GM12878 (cell line): ENCODE data around the gene FMNL3. TPM values are rescaled to one million over a fixed set of nuclear protein-coding genes. Genes with fewer than 3 reads are reported as not detected.

Experiments used
- ATAC-seq: fragments of 200-7000 bp; cut with Tn5 transposase; 3 replicates; pipeline ENCODE4 v1.9.1; 2020; ENCODE audit warnings: mild to moderate bottlenecking, moderate library complexity
- BruUV-seq: library from RNA; stranded (reverse); fragments of 400-500 nt; replicated peaks from 2 replicates; lab custom pipeline; 2021; lab: Mats Ljungman, UMichigan
- CTCF ChIA-PET: fragments of 300-600 bp; sonication (Branson Sonifier 250); formaldehyde crosslinking; extraction: SDS; loops from one replicate; lab custom pipeline; 2021; ENCODE audit warnings: inconsistent platforms; lab: Yijun Ruan, JAX
- POLR2A ChIA-PET: fragments of 350-600 bp; formaldehyde crosslinking; extraction: SDS; loops from one replicate; lab custom pipeline; 2021; ENCODE audit warnings: inconsistent platforms; lab: Charles Lee
- RAD21 ChIA-PET: fragments of 300-600 bp; sonication (Branson Sonifier 250); formaldehyde crosslinking; loops from one replicate; lab custom pipeline; 2023; ENCODE audit warnings: antibody characterized with exemption; ENCODE audit not compliant: unreplicated experiment; lab: Charles Lee
- SMC1A ChIA-PET: fragments of 300-600 bp; sonication (Branson Sonifier 250); formaldehyde crosslinking; loops from one replicate; lab custom pipeline; 2023; ENCODE audit not compliant: unreplicated experiment, uncharacterized antibody; lab: Charles Lee
- DNase-seq: peaks from one replicate; pipeline ENCODE4 v3.0.0-alpha.2; 2011; ENCODE audit warnings: low read depth, low spot score
- FAIRE-seq: peaks from 3 replicates; lab custom pipeline; 2011; peaks lifted over from hg19 to GRCh38; lab: Jason Lieb, UNC
- H2AFZ ChIP-seq: 2 replicates; pipeline ENCODE4 v1.6.0; 2011; ENCODE audit warnings: low read depth, low read length, control low read depth; ENCODE audit not compliant: control insufficient read depth
- H3K27ac ChIP-seq: 2 replicates; pipeline ENCODE4 v1.5.1; 2011; ENCODE audit warnings: control low read depth; ENCODE audit not compliant: control insufficient read depth, insufficient read depth
- H3K27me3 ChIP-seq, 2 experiments: replicated peaks in 1 of 2; 2 replicates each; pipeline versions ENCODE4 v1.6.0 to v1.6.1; 2011; ENCODE audit warnings: low read length in 1 of 2; ENCODE audit not compliant: control insufficient read depth in 2 of 2, insufficient read depth in 2 of 2
- H3K36me3 ChIP-seq, 2 experiments: 2 replicates each; pipeline ENCODE4 v1.5.1; 2011; ENCODE audit warnings: low read length in 1 of 2; ENCODE audit not compliant: control insufficient read depth in 2 of 2, insufficient read depth in 2 of 2
- H3K4me1 ChIP-seq: 2 replicates; pipeline ENCODE4 v1.6.1; 2011; ENCODE audit warnings: mild to moderate bottlenecking, low read length, moderate library complexity, mixed read lengths; ENCODE audit not compliant: control insufficient read depth, insufficient read depth
- H3K4me2 ChIP-seq: 2 replicates; pipeline ENCODE4 v1.6.0; 2011; ENCODE audit warnings: control low read depth; ENCODE audit not compliant: control insufficient read depth, insufficient read depth
- H3K4me3 ChIP-seq: fragments of 200-600 bp; sonication (generic); 2 replicates; pipeline ENCODE4 v1.5.1; 2016
- H3K79me2 ChIP-seq: 2 replicates; pipeline ENCODE4 v1.6.0; 2011; ENCODE audit warnings: low read length; ENCODE audit not compliant: control insufficient read depth, insufficient read depth
- H3K9ac ChIP-seq: 2 replicates; pipeline ENCODE4 v1.8.0; 2011; ENCODE audit warnings: low read length, control low read depth, mixed read lengths; ENCODE audit not compliant: control insufficient read depth, insufficient read depth
- H3K9me3 ChIP-seq: replicated peaks from 3 replicates; pipeline ENCODE4 v1.5.1; 2011; ENCODE audit warnings: mild to moderate bottlenecking, low read length; ENCODE audit not compliant: control insufficient read depth, insufficient read depth
- H4K20me1 ChIP-seq: 2 replicates; pipeline ENCODE4 v1.6.0; 2011; ENCODE audit not compliant: control insufficient read depth, insufficient read depth
- CHD2 ChIP-seq: IDR thresholded peaks from 2 replicates; pipeline ENCODE4 v1.6.1; 2011; ENCODE audit warnings: low read depth, low read length, improper control_type of control experiment, borderline replicate concordance
- ESRRA ChIP-seq: IDR thresholded peaks from 2 replicates; pipeline ENCODE4 v1.6.1; 2012; ENCODE audit warnings: mild to moderate bottlenecking, low read length, improper control_type of control experiment
- IRF4 ChIP-seq: IDR thresholded peaks from 2 replicates; pipeline ENCODE4 v1.6.1; 2011; ENCODE audit warnings: low read depth, low read length
- JUNB ChIP-seq: IDR thresholded peaks from 2 replicates; pipeline ENCODE4 v1.6.1; 2016; ENCODE audit warnings: antibody characterized with exemption, mild to moderate bottlenecking
- KLF5 ChIP-seq: fragments of 450-650 bp; IDR thresholded peaks from 2 replicates; pipeline ENCODE4 v1.6.1; 2014; ENCODE audit warnings: mild to moderate bottlenecking; ENCODE audit not compliant: partially characterized antibody
- MEF2B ChIP-seq: fragments of 450-650 bp; IDR thresholded peaks from 2 replicates; pipeline ENCODE4 v1.6.1; 2018; ENCODE audit warnings: mild to moderate bottlenecking, moderate library complexity; ENCODE audit not compliant: partially characterized antibody, poor library complexity, severe bottlenecking
- NFXL1 ChIP-seq: fragments of 450-650 bp; IDR thresholded peaks from 2 replicates; pipeline ENCODE4 v1.6.1; 2017; ENCODE audit warnings: antibody characterized with exemption, mild to moderate bottlenecking, borderline replicate concordance
- NKRF ChIP-seq: fragments of 450-650 bp; conservative IDR thresholded peaks from 2 replicates; pipeline ENCODE4 v1.6.1; 2017; ENCODE audit warnings: mild to moderate bottlenecking, moderate library complexity
- PAX8 ChIP-seq: fragments of 450-650 bp; IDR thresholded peaks from 2 replicates; pipeline ENCODE4 v1.6.1; 2017; ENCODE audit warnings: mild to moderate bottlenecking, moderate library complexity
- POLR2A ChIP-seq: IDR thresholded peaks from 2 replicates; pipeline ENCODE4 v1.6.1; 2011; ENCODE audit warnings: low read depth, mild to moderate bottlenecking, low read length
- POLR2AphosphoS5 ChIP-seq: IDR thresholded peaks from 2 replicates; pipeline ENCODE4 v1.6.1; 2011; ENCODE audit warnings: mild to moderate bottlenecking, low read length, inconsistent platforms
- RELB ChIP-seq: fragments of 450-650 bp; IDR thresholded peaks from 2 replicates; pipeline ENCODE4 v1.6.1; 2017; ENCODE audit warnings: low read depth, mild to moderate bottlenecking, moderate library complexity
- SP1 ChIP-seq: IDR thresholded peaks from one replicate; pipeline ENCODE4 v1.6.1; 2011; ENCODE audit warnings: low read depth, low read length
- WRNIP1 ChIP-seq: IDR thresholded peaks from 2 replicates; pipeline ENCODE4 v1.6.1; 2011; ENCODE audit warnings: low read depth, low read length, improper control_type of control experiment, borderline replicate concordance
- ZBED1 ChIP-seq: IDR thresholded peaks from 2 replicates; pipeline ENCODE4 v1.6.1; 2016; ENCODE audit warnings: borderline replicate concordance
- ZBTB33 ChIP-seq: fragments of 450-650 bp; IDR thresholded peaks from 2 replicates; pipeline ENCODE4 v1.6.1; 2017; ENCODE audit warnings: mild to moderate bottlenecking
- ZNF274 ChIP-seq: IDR thresholded peaks from one replicate; pipeline ENCODE4 v1.8.0; 2011; ENCODE audit not compliant: insufficient read length, insufficient read depth
- WGBS: methylation state at CpG from one replicate; pipeline ENCODE4 v1.1.6; 2016; ENCODE audit warnings: low lambda C conversion rate; ENCODE audit not compliant: insufficient replicate concordance, insufficient coverage; ENCODE audit errors: missing lambda C conversion rate; 5-methylcytosine and 5-hydroxymethylcytosine counted together
- in situ Hi-C: fragments of 300-500 bp; cut with MboI; formaldehyde crosslinking; loops from 9 replicates; pipeline ENCODE4 v1.14.3; 2018; ENCODE audit warnings: mixed read lengths
- intact Hi-C: fragments of 100-400 bp; cut with micrococcal nuclease; formaldehyde crosslinking; loops from one replicate; pipeline ENCODE4 v1.14.2; 2022; ENCODE audit not compliant: unreplicated experiment
- polyA plus RNA-seq, 11 experiments: library from polyadenylated mRNA; depleted of rRNA in 4 of 11; unstranded in 6 of 11; stranded (reverse) in 5 of 11; fragments of >200 nt; fragmentation: Nextera tagmentation in 4 of 11; fragmentation: Illumina TruSeq in 1 of 11; extraction: Ambion mirVana in 4 of 11; extraction: Trizol in 1 of 11; gene quantifications; 1 replicate in 1 of 11; 2 replicates in 10 of 11; pipeline versions ENCODE4 v1.2.1 to v1.2.3, GENCODE V29; 2011 to 2016; ENCODE audit warnings: inconsistent platforms in 2 of 11, missing spikeins in 2 of 11, low read depth in 1 of 11
- total RNA-seq, 4 experiments: library from RNA; depleted of rRNA in 3 of 4; stranded (reverse); fragments of >200 nt in 3 of 4; fragmentation: Illumina TruSeq in 1 of 4; extraction: Trizol in 1 of 4; gene quantifications; 2 replicates each; pipeline versions ENCODE4 v1.2.1 to v1.2.3, GENCODE V29; 2013 to 2021

Gene FMNL3
- total and polyA plus RNA-seq, 10 of the 15 experiments (the other 5 are each of a cell fraction or from before 2014, with no cell fraction given), result 3.0 to 64.9 (median 30.9) TPM

GRCh38 chr12:49627752-49628360 is 79.3 kb downstream of the FMNL3 start:
- WGBS, result 94% methylated on average over 3 of the region's 3 CpGs
- FAIRE-seq, result no peak
- no peak for TF ChIP-seq ZBTB33
- no peak for TF ChIP-seq SP1
- TF ChIP-seq ZBED1, result no peak
- TF ChIP-seq KLF5, result no peak
- TF ChIP-seq PAX8, result no peak
- TF ChIP-seq IRF4, result no peak
- no peak for TF ChIP-seq NFXL1
- TF ChIP-seq POLR2AphosphoS5, result no peak
- TF ChIP-seq POLR2A, result no peak
- TF ChIP-seq JUNB, result no peak
- no peak for TF ChIP-seq ZNF274
- TF ChIP-seq CHD2, result no peak
- TF ChIP-seq RELB, result no peak
- no peak for TF ChIP-seq NKRF
- TF ChIP-seq WRNIP1, result no peak
- no peak for TF ChIP-seq MEF2B
- TF ChIP-seq ESRRA, result no peak

More at GRCh38 chr12:49627752-49628360, 79.3 kb downstream of the FMNL3 start:
- Histone ChIP-seq H4K20me1 (no peaks in the 10 kb centered on the region), H3K4me3 (no peak overlapping the region), H3K4me1 (peaks cover 3% of the 10 kb centered on the region), H3K27ac (no peak overlapping the region), H3K79me2 (no peaks in the 10 kb centered on the region), H3K9me3 (no peaks in the 10 kb centered on the region), H3K27me3 (no peaks in the 10 kb centered on the region), H3K36me3 (no peaks in the 10 kb centered on the region), H3K4me2 (no peak overlapping the region), H2AFZ (no peak overlapping the region), H3K9ac (no peak overlapping the region)
- DNase-seq (no peak), ATAC-seq (no peak)
- ChIA-PET SMC1A (interaction anchor here (0.6 to 2.4 kb wide), 4 partner anchors 10 to 234 kb away, joined by 3 to 10 read pairs (median 4); no protein-coding TSS in a partner anchor), RAD21 (no interaction called here), POLR2A (interaction anchor here (0.7 to 1.3 kb wide), 3 partner anchors 76 to 207 kb away, joined by 3 to 4 read pairs (median 4); no protein-coding TSS in a partner anchor), CTCF (interaction anchor here (0.6 to 2.5 kb wide), 10 partner anchors 11 to 1292 kb away, joined by 3 to 12 read pairs (median 4); partner anchors contain the start of gene TMBIM6)
- intact Hi-C loops, result no loop called here
- in situ Hi-C loops, result no loop called here
- no TSS peak for BruUV-seq
